Mesendoderm (in vitro differentiated cells): ENCODE data around the gene TRAK1.
"Not testable (repeated sequence)": the region's sequence is repeated elsewhere in the genome, so short reads cannot be mapped to it uniquely, and the experiment has no call there.

Experiments used
- DNase-seq: peaks from one replicate; pipeline ENCODE4 v3.0.0; 2013
- H2AK5ac ChIP-seq: 2 replicates; pipeline ENCODE4 v1.6.1; 2013; ENCODE audit warnings: low read length, inconsistent platforms
- H2BK120ac ChIP-seq: 2 replicates; pipeline ENCODE4 v1.6.1; 2013; ENCODE audit warnings: low read depth, mild to moderate bottlenecking, low read length, moderate library complexity, mixed read lengths
- H2BK15ac ChIP-seq: replicated peaks from 2 replicates; pipeline ENCODE4 v1.6.1; 2013; ENCODE audit warnings: low read depth, mild to moderate bottlenecking, moderate library complexity
- H2BK5ac ChIP-seq: 2 replicates; pipeline ENCODE4 v1.6.1; 2013; ENCODE audit warnings: low read length, inconsistent platforms
- H3K18ac ChIP-seq: 2 replicates; pipeline ENCODE4 v1.6.1; 2013; ENCODE audit warnings: mild to moderate bottlenecking, low read length, mixed read lengths
- H3K23ac ChIP-seq: one replicate; pipeline ENCODE4 v1.6.1; 2013; ENCODE audit warnings: low read length
- H3K27ac ChIP-seq: 2 replicates; pipeline ENCODE4 v1.5.1; 2013; ENCODE audit warnings: low read depth, mild to moderate bottlenecking, inconsistent platforms, low read length, moderate library complexity
- H3K27me3 ChIP-seq: 2 replicates; pipeline ENCODE4 v1.6.1; 2013; ENCODE audit warnings: low read length, control low read depth, mild to moderate bottlenecking, inconsistent platforms; ENCODE audit not compliant: insufficient read depth, poor library complexity
- H3K36me3 ChIP-seq: 2 replicates; pipeline ENCODE4 v1.6.1; 2013; ENCODE audit warnings: low read length, inconsistent platforms; ENCODE audit not compliant: control insufficient read depth, insufficient read depth
- H3K4ac ChIP-seq: one replicate; pipeline ENCODE4 v1.6.1; 2013; ENCODE audit warnings: low read depth, mild to moderate bottlenecking, low read length, moderate library complexity
- H3K4me1 ChIP-seq: 2 replicates; pipeline ENCODE4 v1.6.1; 2013; ENCODE audit warnings: low read depth, low read length, inconsistent platforms; ENCODE audit not compliant: control insufficient read depth
- H3K4me2 ChIP-seq: 2 replicates; pipeline ENCODE4 v1.6.1; 2013; ENCODE audit warnings: low read length
- H3K4me3 ChIP-seq: 2 replicates; pipeline ENCODE4 v1.5.1; 2013; ENCODE audit warnings: mild to moderate bottlenecking, low read length
- H3K56ac ChIP-seq: one replicate; pipeline ENCODE4 v1.6.1; 2013; ENCODE audit warnings: low read length
- H3K79me1 ChIP-seq: 2 replicates; pipeline ENCODE4 v1.6.1; 2013; ENCODE audit warnings: low read length, inconsistent platforms
- H3K79me2 ChIP-seq: 2 replicates; pipeline ENCODE4 v1.6.1; 2013; ENCODE audit warnings: mild to moderate bottlenecking, low read length; ENCODE audit not compliant: control insufficient read depth, insufficient read depth
- H3K9ac ChIP-seq: 2 replicates; pipeline ENCODE4 v1.6.1; 2013; ENCODE audit warnings: low read length, inconsistent platforms
- H4K5ac ChIP-seq: one replicate; pipeline ENCODE4 v1.6.1; 2013; ENCODE audit warnings: low read length
- H4K8ac ChIP-seq: one replicate; pipeline ENCODE4 v1.6.1; 2013; ENCODE audit warnings: low read depth, mild to moderate bottlenecking, control low read depth, low read length, moderate library complexity
- WGBS: extraction: QIAGEN DNeasy Blood & Tissue Kit; methylation state at CpG from one replicate; pipeline ENCODE4 v1.1.7; 2013; ENCODE audit warnings: low lambda C conversion rate, missing lambda C conversion rate; ENCODE audit not compliant: insufficient coverage; ENCODE audit errors: extremely low coverage; 5-methylcytosine and 5-hydroxymethylcytosine counted together

Gene TRAK1

GRCh38 chr3:42101048-42101447 lies 9.9 kb downstream of the TRAK1 start:
- H2BK120ac ChIP-seq, result no peak overlapping the region
- peaks cover 2% of the 10 kb centered on the region for H3K4me1 ChIP-seq
- H2BK5ac ChIP-seq, result no peak overlapping the region
- no peak overlapping the region for H3K18ac ChIP-seq
- no peak overlapping the region for H3K4ac ChIP-seq
- no peaks in the 10 kb centered on the region for H3K79me1 ChIP-seq
- no peak overlapping the region for H4K8ac ChIP-seq
- H3K9ac ChIP-seq, result no peak overlapping the region
- H3K27me3 ChIP-seq, result no peaks in the 10 kb centered on the region
- no peak overlapping the region for H4K5ac ChIP-seq
- H2AK5ac ChIP-seq, result no peak overlapping the region
- H3K4me2 ChIP-seq, result no peak overlapping the region
- no peak overlapping the region for H3K27ac ChIP-seq
- no peak overlapping the region for H2BK15ac ChIP-seq
- no peak overlapping the region for H3K4me3 ChIP-seq
- no peaks in the 10 kb centered on the region for H3K36me3 ChIP-seq
- no peaks in the 10 kb centered on the region for H3K79me2 ChIP-seq
- H3K23ac ChIP-seq, result no peak overlapping the region
- H3K56ac ChIP-seq, result no peak overlapping the region
- WGBS, result no CpG with 5 or more reads among the region's 4 CpGs
- DNase-seq, result no peak

GRCh38 chr3:42101481-42101880 lies 10.3 kb downstream of the TRAK1 start:
- no peak overlapping the region for H3K4me3 ChIP-seq
- H3K79me2 ChIP-seq, result no peaks in the 10 kb centered on the region
- H3K56ac ChIP-seq, result no peak overlapping the region
- H2BK15ac ChIP-seq, result no peak overlapping the region
- H4K5ac ChIP-seq, result no peak overlapping the region
- H3K23ac ChIP-seq, result no peak overlapping the region
- H3K18ac ChIP-seq, result no peak overlapping the region
- no peak overlapping the region for H3K27ac ChIP-seq
- DNase-seq, result no peak
- H4K8ac ChIP-seq, result no peak overlapping the region
- H3K79me1 ChIP-seq, result no peaks in the 10 kb centered on the region
- H2AK5ac ChIP-seq, result no peak overlapping the region
- peaks cover 2% of the 10 kb centered on the region for H3K4me1 ChIP-seq
- no peak overlapping the region for H3K9ac ChIP-seq
- H3K4me2 ChIP-seq, result no peak overlapping the region
- H3K4ac ChIP-seq, result no peak overlapping the region
- no peaks in the 10 kb centered on the region for H3K27me3 ChIP-seq
- no peak overlapping the region for H2BK5ac ChIP-seq
- no peak overlapping the region for H2BK120ac ChIP-seq
- H3K36me3 ChIP-seq, result no peaks in the 10 kb centered on the region
- no CpG with 5 or more reads among the region's 1 CpG for WGBS

DNA sequence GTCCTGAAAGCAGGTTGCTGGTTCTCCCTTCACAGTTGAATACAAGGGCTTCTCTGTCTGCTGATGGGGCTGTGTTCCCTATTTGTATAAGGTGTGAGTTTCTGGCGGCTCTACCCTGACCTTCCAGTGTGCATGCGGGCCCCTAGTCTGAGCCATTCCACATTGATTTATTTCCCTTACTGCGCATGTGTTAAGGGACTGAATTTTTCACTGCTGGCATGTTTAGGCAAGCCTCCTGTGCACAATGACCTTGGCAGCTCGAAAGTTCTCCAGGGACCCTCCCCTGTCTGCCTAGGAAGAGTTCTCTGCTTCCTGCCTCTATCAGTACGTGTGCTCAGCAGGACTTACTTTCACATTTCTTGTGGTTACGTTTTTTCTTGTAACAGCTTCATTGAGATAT lies 11.4 kb downstream of the TRAK1 start:
- Histone ChIP-seq H3K4me2 (no peak overlapping the region), H2BK120ac (no peak overlapping the region), H3K18ac (no peak overlapping the region), H3K4me3 (no peak overlapping the region), H3K4me1 (peaks cover 2% of the 10 kb centered on the region), H3K23ac (no peak overlapping the region), H3K27me3 (no peaks in the 10 kb centered on the region), H2BK5ac (no peak overlapping the region), H3K56ac (no peak overlapping the region), H3K9ac (no peak overlapping the region), H3K79me1 (no peaks in the 10 kb centered on the region), H3K36me3 (no peaks in the 10 kb centered on the region), H3K4ac (no peak overlapping the region), H4K5ac (no peak overlapping the region), H3K79me2 (no peaks in the 10 kb centered on the region), H2BK15ac (no peak overlapping the region), H3K27ac (no peak overlapping the region), H4K8ac (no peak overlapping the region), H2AK5ac (no peak overlapping the region)
- no CpG with 5 or more reads among the region's 6 CpGs for WGBS
- DNase-seq, result no peak

- not testable (repeated sequence) for H3K18ac ChIP-seq, H3K9ac ChIP-seq, H3K79me1 ChIP-seq, H4K5ac ChIP-seq, H2AK5ac ChIP-seq, H4K8ac ChIP-seq, H3K36me3 ChIP-seq, H2BK15ac ChIP-seq, H2BK5ac ChIP-seq, H2BK120ac ChIP-seq, H3K27me3 ChIP-seq, DNase-seq, H3K4me2 ChIP-seq, H3K4me3 ChIP-seq, H3K56ac ChIP-seq, H3K79me2 ChIP-seq, H3K27ac ChIP-seq, H3K23ac ChIP-seq, H3K4ac ChIP-seq, H3K4me1 ChIP-seq
- no CpG with 5 or more reads among the region's 15 CpGs for WGBS
Measured at GRCh38 chr3:42103921-42104665, 12.9 kb downstream of the TRAK1 start.

DNA sequence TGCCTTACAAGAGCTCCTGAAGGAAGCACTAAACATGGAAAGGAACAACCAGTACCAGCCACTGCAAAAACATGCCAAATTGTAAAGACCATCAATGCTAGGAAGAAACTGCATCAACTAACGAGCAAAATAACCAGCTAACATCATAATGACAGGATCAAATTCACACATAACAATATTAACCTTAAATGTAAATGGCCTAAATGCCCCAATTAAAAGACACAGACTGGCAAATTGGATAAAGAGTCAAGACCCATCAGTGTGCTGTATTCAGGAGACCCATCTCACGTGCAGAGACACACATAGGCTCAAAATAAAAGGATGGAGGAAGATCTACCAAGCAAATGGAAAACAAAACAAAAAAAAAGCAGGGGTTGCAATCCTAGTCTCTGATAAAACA lies 14.8 kb downstream of the TRAK1 start:
- not testable (repeated sequence) for DNase-seq, H3K4me1 ChIP-seq, H2BK120ac ChIP-seq, H3K9ac ChIP-seq, H3K18ac ChIP-seq, H3K27me3 ChIP-seq, H4K5ac ChIP-seq, H3K4ac ChIP-seq, H2AK5ac ChIP-seq, H2BK15ac ChIP-seq, H3K79me2 ChIP-seq, H3K4me3 ChIP-seq, H3K27ac ChIP-seq, H3K56ac ChIP-seq, H3K79me1 ChIP-seq, H4K8ac ChIP-seq, H3K4me2 ChIP-seq, H2BK5ac ChIP-seq, H3K23ac ChIP-seq, H3K36me3 ChIP-seq
- WGBS, result no CpG with 5 or more reads among the region's 2 CpGs

GRCh38 chr3:42106646-42107045 lies 15.5 kb downstream of the TRAK1 start:
- H3K4me2 ChIP-seq, result no peak overlapping the region
- H2BK5ac ChIP-seq, result no peak overlapping the region
- H2BK120ac ChIP-seq, result no peak overlapping the region
- H3K27me3 ChIP-seq, result no peaks in the 10 kb centered on the region
- no peak overlapping the region for H3K56ac ChIP-seq
- no peak overlapping the region for H2AK5ac ChIP-seq
- DNase-seq, result no peak
- H3K79me1 ChIP-seq, result no peaks in the 10 kb centered on the region
- no peaks in the 10 kb centered on the region for H3K36me3 ChIP-seq
- H3K9ac ChIP-seq, result no peak overlapping the region
- no peak overlapping the region for H2BK15ac ChIP-seq
- H4K5ac ChIP-seq, result no peak overlapping the region
- no peak overlapping the region for H4K8ac ChIP-seq
- H3K4me3 ChIP-seq, result no peak overlapping the region
- no peak overlapping the region for H3K23ac ChIP-seq
- H3K4ac ChIP-seq, result no peak overlapping the region
- H3K18ac ChIP-seq, result no peak overlapping the region
- H3K4me1 ChIP-seq, result no peaks in the 10 kb centered on the region
- no peak overlapping the region for H3K27ac ChIP-seq
- H3K79me2 ChIP-seq, result no peaks in the 10 kb centered on the region
